Esophagus squamous epithelium (tissue), 4 donors: ENCODE results near the gene RP2.

ENCODE experiments used
- POLR2A ChIP-seq, 4 donors: fragments of 450-650 bp; IDR thresholded peaks; one replicate each; pipeline ENCODE4 v1.6.1; 2017; ENCODE audit warnings: antibody characterized with exemption in 4 of 4, mild to moderate bottlenecking in 4 of 4, moderate library complexity in 3 of 4
- TF ChIP-seq, protein P1 (sequence below), 6 experiments: fragments of 450-650 bp in 4 of 6; fragments of 200-600 bp in 2 of 6; sonication (generic) in 2 of 6; IDR thresholded peaks; one replicate each; pipeline ENCODE4 v1.5.1; 2016 to 2019; ENCODE audit warnings: antibody characterized with exemption in 6 of 6, mild to moderate bottlenecking in 4 of 6, moderate library complexity in 4 of 6

DNA sequence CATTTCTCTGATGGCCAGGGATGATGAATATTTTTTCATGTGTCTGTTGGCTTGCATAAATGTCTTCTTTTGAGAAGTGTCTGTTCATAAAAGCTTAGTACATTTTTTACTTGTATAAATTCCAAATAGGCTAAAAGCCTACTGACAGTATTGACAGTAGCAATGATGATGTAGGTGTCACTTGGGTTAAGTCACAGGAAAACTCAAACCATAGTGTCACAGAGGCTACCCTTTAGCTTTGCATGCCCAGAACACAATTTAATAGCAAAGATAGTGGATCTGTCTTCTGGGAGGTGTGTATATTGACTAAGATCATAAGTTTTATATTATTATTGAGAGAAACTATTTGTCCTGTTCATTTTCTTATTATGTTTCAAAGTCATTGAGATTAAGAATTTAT is 8.1 kb downstream of the RP2 start:
- TF ChIP-seq, protein P1, sequence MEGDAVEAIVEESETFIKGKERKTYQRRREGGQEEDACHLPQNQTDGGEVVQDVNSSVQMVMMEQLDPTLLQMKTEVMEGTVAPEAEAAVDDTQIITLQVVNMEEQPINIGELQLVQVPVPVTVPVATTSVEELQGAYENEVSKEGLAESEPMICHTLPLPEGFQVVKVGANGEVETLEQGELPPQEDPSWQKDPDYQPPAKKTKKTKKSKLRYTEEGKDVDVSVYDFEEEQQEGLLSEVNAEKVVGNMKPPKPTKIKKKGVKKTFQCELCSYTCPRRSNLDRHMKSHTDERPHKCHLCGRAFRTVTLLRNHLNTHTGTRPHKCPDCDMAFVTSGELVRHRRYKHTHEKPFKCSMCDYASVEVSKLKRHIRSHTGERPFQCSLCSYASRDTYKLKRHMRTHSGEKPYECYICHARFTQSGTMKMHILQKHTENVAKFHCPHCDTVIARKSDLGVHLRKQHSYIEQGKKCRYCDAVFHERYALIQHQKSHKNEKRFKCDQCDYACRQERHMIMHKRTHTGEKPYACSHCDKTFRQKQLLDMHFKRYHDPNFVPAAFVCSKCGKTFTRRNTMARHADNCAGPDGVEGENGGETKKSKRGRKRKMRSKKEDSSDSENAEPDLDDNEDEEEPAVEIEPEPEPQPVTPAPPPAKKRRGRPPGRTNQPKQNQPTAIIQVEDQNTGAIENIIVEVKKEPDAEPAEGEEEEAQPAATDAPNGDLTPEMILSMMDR (IDR thresholded peaks at IDR 0.05) = no peak
- TF ChIP-seq POLR2A (IDR thresholded peaks at IDR 0.05) = no peak
